Measurements from ENCODE around the gene OSBPL1A.
"Not testable (repeated sequence)": the region's sequence is repeated elsewhere in the genome, so short reads cannot be mapped to it uniquely, and the experiment has no call there.

The OSBPL1A gene

GRCh38 chr18:24386681-24387080 is 10.9 kb downstream of the OSBPL1A start:
- Mint-ChIP-seq H3K27ac (no peak overlapping the region), H3K27me3 (peaks cover 0 to 7% of the 10 kb centered on the region in 2 donors), H3K4me1 (ENCODE audit: low read depth in 2 of 2) (no peaks in the 10 kb centered on the region), H3K9me3 (no peaks in the 10 kb centered on the region), H3K36me3 (ENCODE audit: insufficient read depth) (peaks cover 7% of the 10 kb centered on the region), H3K4me3 (no peak overlapping the region)
- DNase-seq (no peak), ATAC-seq (replicated peaks) (no peak)

- Mint-ChIP-seq H3K4me1 (ENCODE audit: low read depth in 2 of 2) (no peaks in the 10 kb centered on the region), H3K36me3 (ENCODE audit: insufficient read depth) (peaks cover 7% of the 10 kb centered on the region), H3K27me3 (peaks cover 0 to 6% of the 10 kb centered on the region in 2 donors), H3K9me3 (no peaks in the 10 kb centered on the region), H3K4me3 (no peak overlapping the region), H3K27ac (no peak overlapping the region)
- ATAC-seq (replicated peaks) (no peak), DNase-seq (no peak)
These were observed 16.5 kb downstream of the OSBPL1A start for GRCh38 chr18:24381126-24381525.

GRCh38 chr18:24380163-24380747 is 17.4 kb downstream of the OSBPL1A start:
- H3K4me3 Mint-ChIP-seq = no peak overlapping the region
- ATAC-seq (replicated peaks) (no peak), DNase-seq (no peak)
- no peaks in the 10 kb centered on the region for H3K4me1 Mint-ChIP-seq (ENCODE audit: low read depth in 2 of 2)
- no peak overlapping the region for H3K27ac Mint-ChIP-seq
- no peaks in the 10 kb centered on the region for H3K9me3 Mint-ChIP-seq
- H3K36me3 Mint-ChIP-seq (ENCODE audit: insufficient read depth) = peaks cover 7% of the 10 kb centered on the region
- H3K27me3 Mint-ChIP-seq = peaks cover 0 to 6% of the 10 kb centered on the region in 2 donors

GRCh38 chr18:24378598-24378997 is 19.0 kb downstream of the OSBPL1A start:
- ATAC-seq (replicated peaks) = no peak
- H3K27me3 Mint-ChIP-seq = peaks cover 0 to 6% of the 10 kb centered on the region in 2 donors

GRCh38 chr18:24376531-24376930 is 21.1 kb downstream of the OSBPL1A start:
- H3K4me1 Mint-ChIP-seq (ENCODE audit: low read depth in 2 of 2); H3K36me3 Mint-ChIP-seq (ENCODE audit: insufficient read depth); H3K27me3 Mint-ChIP-seq; H3K9me3 Mint-ChIP-seq; H3K4me3 Mint-ChIP-seq; H3K27ac Mint-ChIP-seq; ATAC-seq (replicated peaks); DNase-seq: not testable (repeated sequence)

More at GRCh38 chr18:24378598-24378997, 19.0 kb downstream of the OSBPL1A start:
- no peak overlapping the region for H3K4me3 Mint-ChIP-seq
- no peak overlapping the region for H3K27ac Mint-ChIP-seq
- peaks cover 7% of the 10 kb centered on the region for H3K36me3 Mint-ChIP-seq (ENCODE audit: insufficient read depth)
- no peaks in the 10 kb centered on the region for H3K9me3 Mint-ChIP-seq
- DNase-seq = no peak
- no peaks in the 10 kb centered on the region for H3K4me1 Mint-ChIP-seq (ENCODE audit: low read depth in 2 of 2)

- Mint-ChIP-seq H3K9me3 (no peaks in the 10 kb centered on the region), H3K27ac (no peak overlapping the region), H3K4me3 (no peak overlapping the region), H3K27me3 (no peaks in the 10 kb centered on the region), H3K4me1 (ENCODE audit: low read depth in 2 of 2) (no peaks in the 10 kb centered on the region), H3K36me3 (ENCODE audit: insufficient read depth) (no peaks in the 10 kb centered on the region)
- DNase-seq (no peak), ATAC-seq (replicated peaks) (no peak)
These were observed 24.3 kb downstream of the OSBPL1A start for GRCh38 chr18:24373328-24373727.

GRCh38 chr18:24372279-24372872 is 25.2 kb downstream of the OSBPL1A start:
- no peaks in the 10 kb centered on the region for H3K4me1 Mint-ChIP-seq (ENCODE audit: low read depth in 2 of 2)
- no peak overlapping the region for H3K27ac Mint-ChIP-seq
- DNase-seq (no peak), ATAC-seq (replicated peaks) (no peak)
- H3K27me3 Mint-ChIP-seq = no peaks in the 10 kb centered on the region
- H3K36me3 Mint-ChIP-seq (ENCODE audit: insufficient read depth) = no peaks in the 10 kb centered on the region
- no peak overlapping the region for H3K4me3 Mint-ChIP-seq
- H3K9me3 Mint-ChIP-seq = no peaks in the 10 kb centered on the region

GRCh38 chr18:24370120-24370519 is 27.5 kb downstream of the OSBPL1A start:
- DNase-seq (no peak), ATAC-seq (replicated peaks) (no peak)
- Mint-ChIP-seq H3K9me3 (no peaks in the 10 kb centered on the region), H3K4me3 (no peak overlapping the region), H3K4me1 (ENCODE audit: low read depth in 2 of 2) (no peaks in the 10 kb centered on the region), H3K36me3 (ENCODE audit: insufficient read depth) (peaks cover 4% of the 10 kb centered on the region), H3K27ac (no peak overlapping the region), H3K27me3 (no peaks in the 10 kb centered on the region)

GRCh38 chr18:24369426-24369825 is 28.2 kb downstream of the OSBPL1A start:
- DNase-seq = no peak
- peaks cover 4% of the 10 kb centered on the region for H3K36me3 Mint-ChIP-seq (ENCODE audit: insufficient read depth)

GRCh38 chr18:24368749-24369148 is 28.9 kb downstream of the OSBPL1A start:
- Mint-ChIP-seq H3K27me3 (no peaks in the 10 kb centered on the region), H3K4me3 (no peak overlapping the region)

More at GRCh38 chr18:24369426-24369825, 28.2 kb downstream of the OSBPL1A start:
- no peak overlapping the region for H3K4me3 Mint-ChIP-seq
- no peak overlapping the region for H3K27ac Mint-ChIP-seq
- no peaks in the 10 kb centered on the region for H3K4me1 Mint-ChIP-seq (ENCODE audit: low read depth in 2 of 2)
- H3K27me3 Mint-ChIP-seq = no peaks in the 10 kb centered on the region
- no peak for ATAC-seq (replicated peaks)
- H3K9me3 Mint-ChIP-seq = no peaks in the 10 kb centered on the region

GRCh38 chr18:24366328-24366727 is 31.3 kb downstream of the OSBPL1A start:
- Mint-ChIP-seq H3K36me3 (ENCODE audit: insufficient read depth) (peaks cover 4% of the 10 kb centered on the region), H3K4me3 (no peak overlapping the region), H3K4me1 (ENCODE audit: low read depth in 2 of 2) (no peaks in the 10 kb centered on the region), H3K27me3 (no peaks in the 10 kb centered on the region), H3K9me3 (no peaks in the 10 kb centered on the region), H3K27ac (no peak overlapping the region)
- DNase-seq (no peak), ATAC-seq (replicated peaks) (no peak)

More at GRCh38 chr18:24368749-24369148, 28.9 kb downstream of the OSBPL1A start:
- no peaks in the 10 kb centered on the region for H3K9me3 Mint-ChIP-seq
- peaks cover 4% of the 10 kb centered on the region for H3K36me3 Mint-ChIP-seq (ENCODE audit: insufficient read depth)
- no peaks in the 10 kb centered on the region for H3K4me1 Mint-ChIP-seq (ENCODE audit: low read depth in 2 of 2)
- ATAC-seq (replicated peaks) = no peak
- H3K27ac Mint-ChIP-seq = no peak overlapping the region
- no peak for DNase-seq

GRCh38 chr18:24364177-24364576 is 33.4 kb downstream of the OSBPL1A start:
- Mint-ChIP-seq H3K4me3 (no peak overlapping the region), H3K27me3 (no peaks in the 10 kb centered on the region)

GRCh38 chr18:24362757-24363156 is 34.9 kb downstream of the OSBPL1A start:
- no peaks in the 10 kb centered on the region for H3K9me3 Mint-ChIP-seq
- no peaks in the 10 kb centered on the region for H3K27me3 Mint-ChIP-seq
- no peak overlapping the region for H3K4me3 Mint-ChIP-seq
- no peak for DNase-seq
- no peak overlapping the region for H3K27ac Mint-ChIP-seq
- H3K4me1 Mint-ChIP-seq (ENCODE audit: low read depth in 2 of 2) = no peaks in the 10 kb centered on the region
- ATAC-seq (replicated peaks) = no peak
- H3K36me3 Mint-ChIP-seq (ENCODE audit: insufficient read depth) = peaks cover 4% of the 10 kb centered on the region

More at GRCh38 chr18:24364177-24364576, 33.4 kb downstream of the OSBPL1A start:
- DNase-seq = no peak
- no peak for ATAC-seq (replicated peaks)
- Mint-ChIP-seq H3K4me1 (ENCODE audit: low read depth in 2 of 2) (no peaks in the 10 kb centered on the region), H3K9me3 (no peaks in the 10 kb centered on the region), H3K36me3 (ENCODE audit: insufficient read depth) (peaks cover 4% of the 10 kb centered on the region), H3K27ac (peak overlapping the region in 1 of 2 donors; percentile 15)

GRCh38 chr18:24359787-24360530 is 37.7 kb downstream of the OSBPL1A start:
- H3K4me3 Mint-ChIP-seq; H3K36me3 Mint-ChIP-seq (ENCODE audit: insufficient read depth); H3K27me3 Mint-ChIP-seq; H3K9me3 Mint-ChIP-seq; H3K4me1 Mint-ChIP-seq (ENCODE audit: low read depth in 2 of 2); H3K27ac Mint-ChIP-seq: not testable (repeated sequence)
- DNase-seq = peak in 1 of 3 experiments; percentile 2
- peak; percentile 50 for ATAC-seq (replicated peaks)
